ENCODE measurements around the gene HOOK1.

HOOK1 gene

DNA sequence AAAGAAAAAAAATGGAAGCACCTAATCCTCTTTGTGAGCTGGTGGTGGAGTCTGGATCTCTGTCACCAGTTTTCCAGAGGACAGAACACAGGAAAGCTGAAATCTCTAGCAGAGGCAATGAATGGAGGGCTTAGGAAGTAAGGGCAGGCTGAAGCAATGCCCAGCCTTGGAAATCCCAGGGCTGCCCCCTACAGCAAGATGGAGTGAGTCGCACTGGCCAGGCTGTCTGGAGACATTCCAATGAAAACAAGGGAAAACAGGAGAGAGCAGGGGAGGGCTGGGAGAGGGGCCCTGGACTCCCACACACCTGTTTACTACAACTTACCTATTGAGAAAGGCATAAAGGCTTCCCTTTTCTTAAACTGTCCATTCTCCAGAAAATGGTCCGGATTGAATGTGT lies 85.9 kb downstream of the HOOK1 start:
- TF ChIP-seq, protein P1, sequence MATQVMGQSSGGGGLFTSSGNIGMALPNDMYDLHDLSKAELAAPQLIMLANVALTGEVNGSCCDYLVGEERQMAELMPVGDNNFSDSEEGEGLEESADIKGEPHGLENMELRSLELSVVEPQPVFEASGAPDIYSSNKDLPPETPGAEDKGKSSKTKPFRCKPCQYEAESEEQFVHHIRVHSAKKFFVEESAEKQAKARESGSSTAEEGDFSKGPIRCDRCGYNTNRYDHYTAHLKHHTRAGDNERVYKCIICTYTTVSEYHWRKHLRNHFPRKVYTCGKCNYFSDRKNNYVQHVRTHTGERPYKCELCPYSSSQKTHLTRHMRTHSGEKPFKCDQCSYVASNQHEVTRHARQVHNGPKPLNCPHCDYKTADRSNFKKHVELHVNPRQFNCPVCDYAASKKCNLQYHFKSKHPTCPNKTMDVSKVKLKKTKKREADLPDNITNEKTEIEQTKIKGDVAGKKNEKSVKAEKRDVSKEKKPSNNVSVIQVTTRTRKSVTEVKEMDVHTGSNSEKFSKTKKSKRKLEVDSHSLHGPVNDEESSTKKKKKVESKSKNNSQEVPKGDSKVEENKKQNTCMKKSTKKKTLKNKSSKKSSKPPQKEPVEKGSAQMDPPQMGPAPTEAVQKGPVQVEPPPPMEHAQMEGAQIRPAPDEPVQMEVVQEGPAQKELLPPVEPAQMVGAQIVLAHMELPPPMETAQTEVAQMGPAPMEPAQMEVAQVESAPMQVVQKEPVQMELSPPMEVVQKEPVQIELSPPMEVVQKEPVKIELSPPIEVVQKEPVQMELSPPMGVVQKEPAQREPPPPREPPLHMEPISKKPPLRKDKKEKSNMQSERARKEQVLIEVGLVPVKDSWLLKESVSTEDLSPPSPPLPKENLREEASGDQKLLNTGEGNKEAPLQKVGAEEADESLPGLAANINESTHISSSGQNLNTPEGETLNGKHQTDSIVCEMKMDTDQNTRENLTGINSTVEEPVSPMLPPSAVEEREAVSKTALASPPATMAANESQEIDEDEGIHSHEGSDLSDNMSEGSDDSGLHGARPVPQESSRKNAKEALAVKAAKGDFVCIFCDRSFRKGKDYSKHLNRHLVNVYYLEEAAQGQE (IDR thresholded peaks at IDR 0.05; ENCODE audit: insufficient read depth in 1 of 2, low read depth in 2 of 2, low read length in 2 of 2): no peak
- TF ChIP-seq TAF1 (IDR thresholded peaks at IDR 0.05; ENCODE audit: borderline replicate concordance, insufficient read depth, low read length) (no peak), POLR2AphosphoS5 (IDR thresholded peaks at IDR 0.05; ENCODE audit: low read depth, low read length) (no peak), FOXP2 (optimal IDR thresholded peaks at IDR 0.05; ENCODE audit: borderline replicate concordance, extremely low read depth, extremely low read length, insufficient read depth) (no peak), SIN3A (IDR thresholded peaks at IDR 0.05; ENCODE audit: borderline replicate concordance, insufficient read depth, low read length) (no peak)

DNA sequence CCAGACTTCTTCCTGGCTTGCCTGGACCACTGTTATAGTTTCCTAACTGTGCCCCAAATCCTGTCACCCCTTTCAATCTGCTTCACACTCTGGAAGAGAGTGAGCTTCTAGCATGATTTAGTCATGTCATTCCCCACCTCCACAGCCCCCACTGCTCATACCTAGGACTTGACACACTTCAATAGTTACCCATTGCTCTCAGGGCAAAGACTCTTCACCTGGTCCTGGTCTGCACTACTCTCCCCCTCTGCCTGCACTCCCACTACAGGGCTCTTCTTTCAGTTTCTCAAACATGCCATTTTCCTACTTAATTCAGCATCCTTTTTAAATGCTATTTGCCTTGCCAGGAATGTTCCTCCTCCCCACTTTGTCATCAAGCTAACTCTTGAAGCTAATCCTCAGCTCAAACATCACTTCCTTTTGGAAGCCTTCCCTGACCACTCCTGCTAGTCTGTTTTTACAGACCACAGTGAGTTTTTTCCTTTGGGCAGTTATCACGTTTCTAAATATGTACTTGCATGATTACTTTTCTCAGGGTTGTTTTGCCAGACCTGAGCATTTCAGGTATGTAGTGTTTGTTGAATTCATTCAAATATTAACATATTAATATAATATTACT lies 87.1 kb downstream of the HOOK1 start:
- TF ChIP-seq POLR2AphosphoS5 (IDR thresholded peaks at IDR 0.05; ENCODE audit: low read depth, low read length) (no peak), FOXP2 (optimal IDR thresholded peaks at IDR 0.05; ENCODE audit: borderline replicate concordance, extremely low read depth, extremely low read length, insufficient read depth) (no peak), SIN3A (IDR thresholded peaks at IDR 0.05; ENCODE audit: borderline replicate concordance, insufficient read depth, low read length) (no peak)

DNA sequence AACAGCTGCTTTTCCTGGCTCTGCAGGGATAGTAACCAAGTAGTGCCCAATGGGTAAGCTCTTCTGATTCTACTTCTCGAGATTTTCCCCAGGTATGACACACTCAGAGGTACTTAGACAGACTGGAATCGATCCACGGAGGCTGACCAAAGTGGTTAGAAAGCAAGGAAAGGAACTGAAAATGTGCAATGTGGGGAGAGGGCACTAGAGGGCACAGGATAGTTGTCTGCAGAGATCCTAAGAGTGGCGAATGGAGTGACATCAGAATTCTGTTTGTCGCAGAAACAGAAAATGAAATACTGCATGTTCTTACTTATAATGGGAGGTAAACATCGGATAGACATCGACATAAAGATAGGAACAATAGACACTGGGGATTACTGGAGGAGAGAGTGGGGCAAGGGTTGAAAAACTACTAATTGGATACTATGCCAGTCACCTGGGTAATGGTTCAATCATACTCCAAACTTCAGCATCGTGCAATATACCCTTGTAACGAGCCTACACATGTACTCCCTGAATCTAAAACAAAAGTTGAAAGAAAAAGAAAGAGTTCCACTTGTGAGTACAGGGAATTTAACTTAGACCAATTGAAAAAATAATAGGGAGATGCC lies 88.5 kb downstream of the HOOK1 start:
- TF ChIP-seq POLR2AphosphoS5 (IDR thresholded peaks at IDR 0.05; ENCODE audit: low read depth, low read length) (no peak), FOXP2 (optimal IDR thresholded peaks at IDR 0.05; ENCODE audit: borderline replicate concordance, extremely low read depth, extremely low read length, insufficient read depth) (no peak), SIN3A (IDR thresholded peaks at IDR 0.05; ENCODE audit: borderline replicate concordance, insufficient read depth, low read length) (no peak), TAF1 (IDR thresholded peaks at IDR 0.05; ENCODE audit: borderline replicate concordance, insufficient read depth, low read length) (no peak)
- TF ChIP-seq, protein P1 (IDR thresholded peaks at IDR 0.05; ENCODE audit: insufficient read depth in 1 of 2, low read depth in 2 of 2, low read length in 2 of 2): no peak

DNA sequence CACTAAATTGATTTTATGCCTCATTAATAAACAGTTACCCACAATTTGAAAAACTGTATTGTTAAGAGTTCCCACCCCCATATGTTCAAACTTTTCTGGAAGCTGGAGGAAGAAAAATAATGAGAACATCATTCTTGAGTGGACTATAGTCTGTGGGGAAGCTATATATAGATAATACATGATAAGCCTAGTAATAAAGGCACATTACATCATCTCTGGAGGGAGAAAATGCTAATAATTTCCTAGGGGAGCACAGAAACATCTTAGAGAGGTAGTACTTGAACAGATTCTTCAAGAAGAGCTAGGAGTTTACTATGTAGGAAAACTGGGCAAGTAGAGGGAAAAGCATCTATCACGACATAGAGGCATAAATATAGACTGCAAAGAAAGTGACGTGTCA lies 92.2 kb downstream of the HOOK1 start:
- no peak for TF ChIP-seq TAF1 (IDR thresholded peaks at IDR 0.05; ENCODE audit: borderline replicate concordance, insufficient read depth, low read length)
- no peak for TF ChIP-seq POLR2AphosphoS5 (IDR thresholded peaks at IDR 0.05; ENCODE audit: low read depth, low read length)
- TF ChIP-seq, protein P1 (IDR thresholded peaks at IDR 0.05; ENCODE audit: insufficient read depth in 1 of 2, low read depth in 2 of 2, low read length in 2 of 2): no peak
- no peak for TF ChIP-seq FOXP2 (optimal IDR thresholded peaks at IDR 0.05; ENCODE audit: borderline replicate concordance, extremely low read depth, extremely low read length, insufficient read depth)
- TF ChIP-seq SIN3A (IDR thresholded peaks at IDR 0.05; ENCODE audit: borderline replicate concordance, insufficient read depth, low read length): no peak

DNA sequence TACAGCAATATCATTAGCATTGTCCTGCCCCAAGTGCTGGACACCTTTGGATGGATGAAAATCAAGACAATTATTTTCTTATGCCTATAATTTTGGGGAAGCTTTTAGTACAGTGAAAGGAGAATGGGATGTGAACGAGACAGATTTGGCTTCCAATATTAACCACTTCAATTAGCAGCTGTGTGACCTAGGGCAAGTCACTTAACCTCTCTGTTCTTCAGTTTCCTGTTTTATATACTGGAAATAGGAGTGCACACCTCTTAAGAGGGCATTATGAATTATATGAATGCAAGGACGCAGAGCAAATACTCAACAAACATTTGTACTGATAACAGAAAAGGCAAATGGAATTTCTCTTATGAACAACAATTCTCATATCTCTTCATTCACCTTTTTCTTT lies 93.3 kb downstream of the HOOK1 start:
- TF ChIP-seq FOXP2 (optimal IDR thresholded peaks at IDR 0.05; ENCODE audit: borderline replicate concordance, extremely low read depth, extremely low read length, insufficient read depth) (no peak), SIN3A (IDR thresholded peaks at IDR 0.05; ENCODE audit: borderline replicate concordance, insufficient read depth, low read length) (no peak), TAF1 (IDR thresholded peaks at IDR 0.05; ENCODE audit: borderline replicate concordance, insufficient read depth, low read length) (no peak), POLR2AphosphoS5 (IDR thresholded peaks at IDR 0.05; ENCODE audit: low read depth, low read length) (no peak)
- TF ChIP-seq, protein P1 (IDR thresholded peaks at IDR 0.05; ENCODE audit: insufficient read depth in 1 of 2, low read depth in 2 of 2, low read length in 2 of 2): no peak

Measured in PFSK-1 (cell line).